HG03432 (cell line): ENCODE results near the gene SLC24A5.

ENCODE experiments used
- ATAC-seq: cut with Tn5 transposase; IDR thresholded peaks from one replicate; pipeline ENCODE4 v1.9.1; 2021; ENCODE audit warnings: mild to moderate bottlenecking, moderate library complexity; ENCODE audit not compliant: unreplicated experiment

The SLC24A5 gene

DNA sequence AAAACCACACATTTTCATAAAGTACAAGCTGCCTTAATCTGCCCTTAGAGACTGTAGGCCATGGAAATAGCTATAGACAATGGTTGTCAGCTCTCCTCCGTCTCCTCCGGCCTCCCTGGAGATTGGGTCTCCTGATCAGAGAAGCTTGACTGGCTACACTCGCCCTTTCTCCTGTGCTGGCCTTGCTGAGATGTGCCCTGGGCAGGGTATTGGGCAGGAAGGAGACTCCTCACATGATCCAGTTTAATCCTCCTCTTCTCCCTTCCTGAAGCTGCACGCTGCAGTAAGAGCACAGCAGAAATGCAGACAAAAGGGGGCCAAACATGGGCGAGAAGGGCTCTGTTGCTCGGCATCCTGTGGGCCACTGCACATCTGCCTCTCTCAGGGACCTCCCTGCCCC lies at the start of gene SLC24A5:
Gene SLC24A5, plus strand, starts transcription at position 246 of the 400 bp plus-strand sequence. Its CDS starts 55 bp downstream, at position 301.
- no peak for ATAC-seq

DNA sequence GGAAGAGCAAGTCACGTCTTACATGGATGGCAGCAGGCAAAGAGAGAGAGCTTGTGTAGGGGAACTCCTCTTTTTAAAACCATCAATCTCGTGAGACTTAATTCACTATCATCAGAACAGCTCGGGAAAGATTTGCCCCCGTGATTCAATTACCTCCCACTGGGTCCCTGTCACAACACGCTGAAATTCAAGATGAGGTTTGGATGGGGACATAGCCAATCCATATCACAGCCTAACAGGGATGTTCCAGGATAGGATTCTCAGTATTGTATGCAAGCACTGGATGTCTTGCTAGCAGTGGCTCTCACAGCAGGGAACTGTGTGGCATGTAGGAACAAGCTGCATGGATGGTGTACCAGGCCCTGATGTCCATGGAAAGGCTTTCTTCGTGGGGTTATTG lies 47.8 kb upstream of the SLC24A5 start:
- no peak for ATAC-seq

DNA sequence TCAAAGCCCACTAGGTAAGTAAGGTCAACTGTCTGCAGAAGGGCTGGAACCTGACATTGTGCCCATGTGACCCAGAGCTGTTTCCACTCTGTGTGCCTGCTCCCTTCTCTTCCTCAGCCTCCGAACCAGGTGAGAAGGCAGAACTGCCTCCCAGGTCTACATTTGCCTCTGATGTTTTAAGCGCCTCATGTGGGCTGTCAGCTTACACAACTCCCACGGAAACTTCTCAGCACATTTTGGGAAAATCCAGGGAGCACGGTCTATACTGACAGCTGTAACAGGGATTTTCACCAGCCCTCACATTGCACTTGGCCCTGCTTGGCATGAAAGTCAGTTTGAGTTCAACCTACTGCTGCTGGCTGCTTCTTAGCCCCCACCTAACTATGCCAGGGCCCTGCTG lies 46.9 kb upstream of the SLC24A5 start:
- ATAC-seq: no peak

DNA sequence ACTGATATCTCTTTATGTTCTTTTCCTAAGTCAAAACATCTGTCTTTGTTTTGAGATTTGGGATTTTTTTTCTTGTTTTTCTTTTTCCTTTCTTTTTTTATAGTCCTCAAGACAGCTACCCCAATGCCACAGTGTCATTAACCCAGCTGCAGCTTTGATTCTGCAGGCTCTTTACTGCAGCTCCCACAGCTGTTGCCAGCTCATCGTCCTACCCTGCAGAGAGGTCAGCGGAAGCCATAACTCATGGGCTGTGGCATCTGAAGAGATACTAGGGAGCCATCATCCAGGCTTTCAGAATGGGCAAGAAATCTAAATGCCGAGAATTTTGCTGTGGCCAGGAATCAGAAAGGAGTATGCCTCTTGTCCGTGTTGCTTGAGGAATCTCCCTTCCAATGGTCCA lies 44.3 kb upstream of the SLC24A5 start:
- ATAC-seq: no peak

DNA sequence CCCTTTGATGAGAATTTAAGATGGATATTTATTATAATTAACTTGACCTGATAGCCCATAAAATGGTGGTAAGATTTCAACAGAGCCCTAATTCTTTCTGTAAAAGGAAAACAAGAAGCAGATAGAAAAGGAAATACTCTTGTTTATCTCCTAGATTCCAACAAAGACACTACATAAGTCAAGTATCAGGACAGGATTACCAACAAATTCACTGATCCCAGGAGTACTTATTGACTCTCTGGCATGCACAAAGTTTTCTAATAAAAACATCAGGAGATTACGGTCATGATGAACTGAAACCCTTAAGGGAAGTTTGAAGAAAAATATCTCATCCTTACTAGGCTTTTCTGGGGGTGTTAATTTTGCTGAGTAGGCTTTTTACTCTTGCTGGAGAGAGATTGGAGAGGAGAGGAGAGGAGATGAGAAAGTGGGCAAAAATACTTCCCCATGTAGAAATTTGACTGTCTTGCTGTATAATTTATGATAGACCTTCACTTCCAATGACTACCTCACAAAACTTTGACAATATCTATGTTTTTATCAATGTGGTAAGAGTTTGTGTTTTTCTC lies 43.1 kb upstream of the SLC24A5 start:
- ATAC-seq: no peak

DNA sequence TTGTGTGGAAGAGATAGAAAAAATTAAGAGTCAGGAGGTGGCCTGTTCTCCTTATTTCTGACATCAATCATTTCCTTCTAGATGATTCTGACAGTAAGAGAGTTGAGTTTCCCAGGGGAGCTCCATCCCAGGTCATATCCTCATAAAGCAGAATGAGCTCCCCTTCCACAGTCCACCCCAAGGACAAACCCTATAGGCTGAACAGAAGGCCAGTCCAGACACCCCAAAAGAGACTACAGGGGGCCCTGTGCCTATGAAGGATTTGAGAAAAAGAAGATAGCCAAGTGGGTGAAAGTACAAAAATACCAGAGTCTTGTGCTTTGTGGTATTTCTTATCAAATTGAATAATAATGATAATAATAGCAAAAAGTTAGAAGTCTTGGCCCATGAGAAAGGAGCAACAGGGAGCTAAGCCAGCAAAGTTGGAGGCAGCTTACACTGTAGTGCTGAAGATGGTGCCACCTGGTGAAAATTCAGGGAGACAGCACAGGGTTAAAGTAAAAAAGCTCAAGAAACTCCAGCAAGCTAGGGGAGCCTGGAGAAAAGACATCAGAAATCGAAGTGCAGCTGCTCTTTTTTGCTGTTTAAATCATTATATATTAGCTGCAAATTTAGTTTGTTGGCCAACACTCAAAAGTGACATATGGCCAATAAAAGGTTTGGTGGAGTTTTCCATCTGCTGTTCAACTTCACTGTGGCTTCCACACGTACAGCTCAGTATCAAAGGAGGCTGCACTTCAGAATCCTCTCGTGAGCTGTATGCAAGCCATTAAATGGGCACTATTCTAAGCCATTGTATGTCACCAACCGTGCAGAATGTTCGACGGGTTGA lies 35.8 kb upstream of the SLC24A5 start:
- ATAC-seq: peak; percentile 59

DNA sequence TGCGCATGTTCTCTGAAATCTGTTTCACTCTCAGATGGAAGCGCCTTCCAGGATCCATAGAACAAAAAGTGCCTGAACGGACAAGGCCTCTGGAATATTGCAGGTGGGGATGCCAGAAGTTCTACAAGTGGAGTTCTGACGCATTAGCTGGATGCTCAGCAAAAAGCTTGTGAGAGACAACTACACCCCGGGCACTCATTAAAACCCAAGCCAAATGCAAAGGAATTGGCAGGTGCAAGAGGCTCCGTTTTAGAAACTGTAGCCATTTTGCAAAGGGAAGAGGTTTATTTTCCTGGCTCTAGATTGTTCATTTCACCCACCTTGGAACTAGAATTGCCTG lies 35.2 kb upstream of the SLC24A5 start:
- no peak for ATAC-seq

DNA sequence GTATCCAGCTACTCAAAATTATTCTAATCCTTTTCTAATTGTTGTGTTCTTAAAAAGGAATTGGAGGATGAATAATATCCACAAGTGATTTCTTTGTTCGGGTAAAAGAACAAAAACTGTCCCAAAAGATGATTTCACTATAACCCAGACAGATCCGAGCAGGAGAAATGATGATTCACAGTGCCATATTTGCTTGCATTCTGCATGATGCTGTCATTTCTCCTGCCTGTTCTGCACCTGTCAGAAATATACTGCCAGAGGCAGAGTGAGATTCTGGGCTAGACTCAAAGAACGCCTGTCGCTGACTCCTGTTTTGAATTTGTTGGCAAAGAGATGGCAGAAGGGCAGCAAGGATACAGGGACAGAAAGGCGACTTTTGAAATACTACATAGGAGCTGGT lies 34.7 kb upstream of the SLC24A5 start:
- no peak for ATAC-seq

DNA sequence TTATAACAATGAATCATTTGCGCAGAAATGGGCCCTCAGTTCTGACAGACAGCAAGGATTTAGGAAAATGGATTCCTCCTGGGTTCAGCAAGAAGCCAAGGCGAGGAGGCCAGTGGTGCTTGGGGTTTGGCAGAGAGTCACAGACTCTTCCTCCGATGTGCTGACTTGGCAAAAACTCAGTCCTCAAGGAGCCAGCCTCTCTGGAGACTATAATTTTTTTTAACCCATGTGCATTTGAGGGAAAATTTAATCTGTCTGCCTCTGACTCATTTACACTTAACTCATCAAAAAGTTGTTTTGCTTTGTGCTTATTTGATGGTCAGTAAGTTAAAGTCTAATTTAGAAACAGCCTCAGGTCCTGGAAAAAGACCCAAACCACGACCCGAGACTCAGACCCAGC lies 34.2 kb upstream of the SLC24A5 start:
- ATAC-seq: no peak

DNA sequence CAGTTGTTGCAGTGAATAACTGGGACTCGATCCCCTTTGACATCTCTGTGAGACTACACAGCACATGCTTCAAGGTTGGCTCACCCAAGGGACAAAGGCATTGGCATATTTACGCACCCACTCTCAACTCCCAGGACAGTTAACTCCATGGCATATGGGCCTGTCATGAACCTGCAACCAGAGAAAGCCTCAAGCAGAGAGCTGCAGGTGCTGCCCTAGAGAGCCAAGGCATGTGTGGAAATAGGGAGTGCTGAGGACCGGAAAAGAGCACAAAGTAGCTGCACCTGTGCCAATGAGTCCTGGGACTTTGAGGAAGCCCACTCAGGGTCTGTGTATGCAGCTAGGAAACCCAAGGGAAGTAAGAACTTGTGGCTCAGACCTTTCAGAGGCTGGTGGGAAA lies 32.9 kb upstream of the SLC24A5 start:
- no peak for ATAC-seq

DNA sequence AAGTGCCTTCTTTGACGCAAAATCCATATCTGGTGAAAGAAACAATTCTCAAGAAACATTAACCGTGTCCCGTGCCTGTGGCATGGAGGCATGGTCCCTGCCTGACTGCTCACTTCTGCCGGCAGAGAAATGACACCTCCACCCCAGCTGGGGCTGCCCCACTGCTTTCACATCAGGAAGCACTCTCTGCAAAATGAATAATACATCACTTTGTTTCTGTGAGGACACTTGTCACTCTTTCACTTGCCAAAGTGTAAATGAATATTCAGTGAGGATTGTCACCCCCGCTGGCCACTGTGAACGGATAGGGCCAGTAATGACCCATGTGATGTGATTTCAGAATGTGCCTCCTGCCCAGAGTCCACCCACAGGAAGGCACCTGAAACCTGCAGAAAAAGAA lies 31.1 kb upstream of the SLC24A5 start:
- ATAC-seq: peak; percentile 65

DNA sequence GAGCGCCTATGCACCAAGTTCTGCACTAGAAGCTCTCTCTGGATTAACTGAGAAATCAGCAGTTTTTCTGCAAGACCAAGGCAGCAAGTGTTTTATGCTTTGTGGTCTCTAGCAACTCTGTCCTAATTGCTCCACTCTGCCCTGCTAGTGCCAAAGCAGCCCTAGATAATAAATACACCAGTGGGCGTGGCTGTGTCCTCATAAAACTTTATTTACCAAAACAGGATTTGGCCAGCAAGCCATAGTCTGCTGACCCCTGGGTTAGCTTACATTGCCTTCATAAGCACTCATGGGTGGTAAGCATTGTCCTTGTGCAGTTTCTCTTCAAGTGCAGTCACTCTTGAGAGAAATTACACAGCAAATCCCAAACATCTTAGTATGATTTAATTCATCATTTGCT lies 30.7 kb upstream of the SLC24A5 start:
- no peak for ATAC-seq

DNA sequence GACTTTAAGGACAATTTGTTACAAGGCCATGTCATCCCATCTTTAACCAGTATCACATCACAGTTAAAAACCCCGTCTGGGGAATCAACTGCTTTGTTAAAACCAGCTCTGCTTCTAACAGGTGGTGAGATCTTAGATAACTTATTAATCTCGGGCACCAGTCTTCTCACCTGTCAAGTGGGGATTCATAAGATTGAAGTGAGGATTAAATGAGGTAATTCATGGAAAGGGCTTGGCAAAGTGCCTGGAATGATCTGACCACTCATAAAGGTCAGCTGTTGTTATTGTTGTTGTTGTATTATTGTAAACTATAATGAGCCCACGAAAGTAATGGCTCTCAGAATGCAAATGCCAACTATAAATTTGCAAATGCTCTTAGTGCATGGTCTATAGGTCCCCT lies 30.1 kb upstream of the SLC24A5 start:
- ATAC-seq: no peak

DNA sequence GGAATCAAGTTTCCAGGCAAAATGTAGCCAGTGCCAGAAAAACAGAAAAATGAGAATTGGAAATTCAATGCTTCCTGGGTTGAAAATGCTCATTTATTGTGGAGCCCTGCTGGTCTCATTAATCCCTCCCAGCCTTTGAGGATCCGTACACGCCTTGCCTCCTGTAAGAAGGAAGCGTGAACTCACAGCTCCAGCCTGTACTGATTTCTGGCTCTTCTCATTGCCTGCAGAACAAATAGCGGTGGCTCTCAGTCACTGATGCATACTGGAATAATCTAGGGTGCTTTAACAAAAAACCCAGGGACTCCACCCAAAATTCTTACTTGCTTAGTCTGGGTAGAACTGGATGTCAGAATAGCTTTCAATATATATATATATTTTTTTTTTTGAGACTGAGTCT lies 29.3 kb upstream of the SLC24A5 start:
- no peak for ATAC-seq

DNA sequence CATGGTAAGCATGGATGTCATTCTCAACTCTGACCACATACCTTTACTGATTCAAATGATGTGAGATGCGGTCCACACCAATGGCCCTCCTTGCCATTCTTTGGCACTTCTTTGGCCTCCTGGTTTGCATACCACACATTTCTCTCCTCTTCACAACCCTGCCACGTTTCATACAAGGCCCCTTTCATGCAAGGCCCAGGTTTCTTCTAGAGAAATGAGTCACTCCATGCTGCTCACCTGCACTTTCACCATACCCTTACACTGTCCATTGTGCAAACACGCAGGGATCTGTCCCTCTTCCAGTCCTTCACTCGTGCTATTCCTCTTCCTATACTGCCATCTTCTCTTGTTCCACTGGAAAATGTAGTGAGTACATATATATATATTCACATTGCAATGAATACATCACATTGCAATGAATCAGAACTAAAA lies 24.4 kb upstream of the SLC24A5 start:
- ATAC-seq: peak; percentile 95

DNA sequence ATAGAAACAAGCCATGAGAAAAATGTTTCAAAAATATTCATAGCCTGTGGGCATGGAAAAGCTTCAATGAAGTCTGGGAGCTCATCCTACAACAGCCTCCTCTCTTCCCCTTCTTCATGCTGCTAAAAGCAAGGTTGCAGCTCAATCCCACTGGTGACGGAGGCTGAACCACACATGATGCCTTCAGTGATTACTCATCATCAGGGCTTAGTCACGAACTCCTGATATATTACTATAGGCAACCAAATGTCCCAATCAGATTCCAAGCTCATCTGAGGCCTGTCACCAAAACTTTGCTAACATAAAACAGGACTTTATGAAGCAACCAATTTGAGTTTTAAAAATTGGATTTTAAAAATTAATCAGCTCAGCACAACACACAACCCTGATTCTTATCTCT lies 24.0 kb upstream of the SLC24A5 start:
- ATAC-seq: peak; percentile 53

DNA sequence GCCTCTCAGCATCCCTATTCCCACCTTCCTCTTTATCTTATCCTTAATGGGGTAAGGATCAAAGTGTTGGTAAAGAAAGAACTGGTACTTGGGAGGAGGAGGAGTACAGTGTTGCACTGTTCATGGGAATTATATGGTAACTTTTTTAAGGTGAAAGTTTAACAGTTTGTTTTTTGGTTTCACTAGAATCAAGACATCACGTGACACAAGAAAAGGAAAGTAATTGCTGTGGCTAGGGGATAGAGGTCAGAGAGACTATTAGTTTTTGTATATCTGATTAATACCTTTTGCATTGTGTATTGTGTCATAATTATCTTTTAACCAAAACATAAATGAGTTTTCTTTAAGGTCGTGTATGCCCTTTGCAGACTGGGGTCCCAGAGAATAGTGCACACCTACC lies 23.5 kb upstream of the SLC24A5 start:
- ATAC-seq: no peak

DNA sequence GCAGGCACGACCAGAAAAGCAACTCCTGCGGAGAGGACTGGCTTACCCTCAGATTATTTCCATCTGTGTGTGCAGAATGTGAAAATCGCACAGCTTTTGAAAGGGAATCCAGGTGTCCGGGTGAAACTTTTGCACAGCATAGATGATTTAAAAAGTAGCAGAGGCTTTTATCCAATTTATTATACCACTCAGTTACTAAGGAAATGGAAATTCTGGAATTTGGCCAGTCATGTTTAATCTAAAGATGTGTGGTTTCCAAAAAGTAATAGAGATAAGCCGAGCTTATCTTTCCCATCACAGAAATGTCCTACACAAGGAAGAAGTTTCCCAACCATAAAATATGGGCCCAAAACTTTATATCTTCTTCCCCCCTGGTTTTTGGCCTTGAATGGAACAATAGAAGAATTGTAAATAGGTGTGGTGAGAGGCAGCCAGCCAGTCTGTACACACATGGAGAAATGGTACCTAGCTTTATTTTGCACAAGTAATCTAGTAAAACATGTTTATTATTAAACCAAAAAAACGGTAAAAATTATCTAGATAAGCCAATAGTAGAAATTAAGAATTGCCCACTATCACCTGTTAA lies 19.3 kb upstream of the SLC24A5 start:
- no peak for ATAC-seq

DNA sequence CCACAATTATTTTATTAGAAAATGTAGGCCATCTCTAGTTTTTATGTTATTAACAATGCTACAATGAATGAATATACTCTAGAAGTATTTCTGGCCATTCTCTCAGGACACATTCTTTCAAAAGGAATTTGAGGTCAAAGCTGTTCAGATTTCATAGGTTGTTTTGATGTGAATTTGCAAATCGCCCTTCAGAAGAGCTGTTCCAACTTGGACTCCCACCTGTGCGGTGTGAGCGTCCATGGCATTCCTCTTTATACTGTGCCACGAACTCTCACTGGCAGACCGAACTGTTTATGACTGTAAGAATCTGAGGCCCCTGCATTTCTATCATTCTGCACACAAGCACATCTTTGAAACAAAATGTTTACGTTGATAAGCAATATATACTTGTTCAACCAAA lies 18.6 kb upstream of the SLC24A5 start:
- ATAC-seq: no peak

DNA sequence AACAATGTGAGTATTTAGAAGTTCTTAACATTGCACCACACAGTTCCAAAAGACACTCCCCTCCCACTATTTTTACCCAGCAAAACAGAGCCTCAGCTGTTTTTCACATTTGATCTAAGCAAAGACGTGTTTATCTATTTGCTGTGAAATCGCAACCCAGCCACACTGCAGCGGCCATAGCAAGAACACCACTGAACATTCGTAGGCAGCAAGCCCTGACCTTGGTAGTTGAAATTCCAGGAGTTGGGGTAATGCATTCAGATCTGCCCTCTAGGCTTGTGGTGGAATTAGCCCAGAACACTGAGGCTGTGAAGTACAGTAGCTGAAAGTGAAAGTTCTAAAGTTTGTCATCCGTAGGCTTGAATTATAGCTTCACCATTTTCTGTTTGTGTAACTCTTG lies 17.1 kb upstream of the SLC24A5 start:
- no peak for ATAC-seq

DNA sequence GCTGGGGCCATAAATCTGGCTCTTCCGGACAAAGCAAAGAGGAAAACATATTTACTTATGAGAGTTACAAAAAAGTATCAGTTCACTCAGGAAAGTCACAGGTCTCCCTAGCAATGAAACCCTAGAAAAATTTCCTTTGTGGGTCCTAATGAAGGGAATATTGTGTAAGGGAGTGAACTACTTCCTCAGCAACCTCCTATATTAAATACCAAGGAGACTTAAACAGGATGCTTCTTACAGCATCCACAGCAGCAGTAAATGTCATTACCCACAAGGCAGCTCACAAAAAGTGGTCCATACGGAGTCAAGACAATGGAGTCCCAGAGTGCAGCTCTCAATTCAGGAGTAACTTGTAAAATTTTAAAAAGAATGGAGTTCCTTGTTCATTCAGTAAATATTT lies 14.9 kb upstream of the SLC24A5 start:
- ATAC-seq: no peak

DNA sequence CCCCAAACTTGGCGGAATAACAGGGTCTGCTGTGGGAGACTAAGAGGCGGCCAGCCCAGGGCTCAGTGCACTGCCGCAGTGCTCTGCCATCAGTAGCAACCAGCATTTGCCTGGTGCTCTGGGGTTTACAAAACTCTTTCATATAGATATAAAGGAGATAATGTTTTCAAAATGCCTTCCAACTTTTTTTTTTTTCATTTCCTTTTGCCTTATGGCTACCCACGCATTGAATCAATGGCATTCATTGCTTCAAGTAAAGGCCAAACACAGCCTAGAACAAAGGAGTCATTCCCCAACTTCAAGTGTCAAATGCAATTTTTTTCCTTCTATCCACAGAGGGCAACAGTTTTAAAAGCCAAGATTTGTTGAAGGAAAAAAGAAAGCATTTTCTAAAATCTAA lies 11.6 kb upstream of the SLC24A5 start:
- ATAC-seq: no peak
